H1 (cell line): Measurements from ENCODE around the gene TNNT1. TPM values are rescaled to one million over a fixed set of nuclear protein-coding genes. Genes with fewer than 3 reads are reported as not detected.

Source experiments
- SAP30 ChIP-seq: fragments of 300-600 bp; sonication (generic); IDR thresholded peaks from 2 replicates; pipeline ENCODE4 v1.7.1; 2012; ENCODE audit warnings: low read length, moderate library complexity, mild to moderate bottlenecking, inconsistent platforms; ENCODE audit not compliant: insufficient read depth, insufficient replicate concordance
- SP4 ChIP-seq: IDR thresholded peaks from 2 replicates; pipeline ENCODE4 v1.6.1; 2012; ENCODE audit warnings: low read length, inconsistent platforms
- YY1 ChIP-seq: IDR thresholded peaks from 2 replicates; pipeline ENCODE4 v1.6.1; 2011; ENCODE audit warnings: low read depth, mild to moderate bottlenecking, low read length
- polyA plus RNA-seq, 7 experiments: library from polyadenylated mRNA; depleted of rRNA in 3 of 7; stranded (reverse) in 5 of 7; unstranded in 2 of 7; fragments of >200 nt in 5 of 7; fragments of 200-250 nt in 2 of 7; gene quantifications; 1 replicate in 5 of 7; 2 replicates in 1 of 7; 4 replicates in 1 of 7; pipeline versions ENCODE4 v1.2.1 to v1.2.3, GENCODE V29; 2011 to 2013; ENCODE audit warnings: missing spikeins in 2 of 7, mixed read lengths in 2 of 7
- total RNA-seq: library from RNA; stranded (reverse); fragmentation: NEBNext Ultra II Directional; extraction: Animal tissue kit (Norgen Biotek cat#: 25700); gene quantifications from 2 replicates; pipeline ENCODE4 v1.2.1, GENCODE V29; 2021

TNNT1 gene
- total and polyA plus RNA-seq, 2 of the 8 experiments (the other 6 are each of a cell fraction or from before 2014, with no cell fraction given) = 69.6 to 107 TPM

DNA sequence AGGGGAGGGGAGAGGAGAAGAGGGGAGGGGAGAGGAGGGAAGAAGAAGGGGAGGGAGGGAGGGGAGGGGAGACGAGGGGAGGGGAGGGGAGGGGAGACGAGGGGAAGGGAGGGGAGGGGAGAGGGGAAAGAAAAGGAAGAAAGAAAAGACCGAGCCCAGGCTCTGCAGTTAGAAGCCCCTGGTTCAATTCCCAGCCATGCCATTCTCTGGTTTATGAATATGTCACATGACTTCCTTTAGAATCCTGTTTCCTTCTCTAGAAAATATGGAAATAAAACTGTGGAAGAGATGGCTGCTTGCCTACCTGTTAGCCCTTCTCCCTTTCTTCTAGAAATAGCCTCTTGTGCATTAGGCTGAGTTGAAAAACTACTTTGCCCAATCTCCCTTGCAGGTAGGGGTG lies 14.3 kb downstream of the TNNT1 start (continued):
- TF ChIP-seq SAP30 (no peak), SP4 (no peak), YY1 (no peak)
